Measurements from ENCODE around the gene LONP2.
"Not testable (repeated sequence)": the region's sequence is repeated elsewhere in the genome, so short reads cannot be mapped to it uniquely, and the experiment has no call there.

The LONP2 gene

GRCh38 chr16:48394355-48394703 is 150.2 kb downstream of the LONP2 start:
- no peak for DNase-seq (ENCODE audit: low spot score)

GRCh38 chr16:48395375-48395774 is 151.3 kb downstream of the LONP2 start:
- no peak for DNase-seq (ENCODE audit: low spot score)

- not testable (repeated sequence) for DNase-seq (ENCODE audit: low spot score)
Observed at GRCh38 chr16:48402547-48402946, 158.4 kb downstream of the LONP2 start.

- DNase-seq (ENCODE audit: low spot score), result no peak
Observed at GRCh38 chr16:48405153-48405552, 161.1 kb downstream of the LONP2 start.

GRCh38 chr16:48405907-48406306 is 161.8 kb downstream of the LONP2 start:
- no peak for DNase-seq (ENCODE audit: low spot score)

Data from GM03348 (cell line).